Transverse colon (tissue), 4 donors: Measurements from ENCODE around the gene MYBL2. TPM values are rescaled to one million over a fixed set of nuclear protein-coding genes. Genes with fewer than 3 reads are reported as not detected.

Source experiments
- DNase-seq: peaks from one replicate; pipeline ENCODE4 v3.0.0-alpha.2; 2019
- H3K27ac ChIP-seq, 4 donors: fragments of 200-600 bp; sonication (generic); 2 replicates each; pipeline ENCODE4 v1.5.1; 2016 to 2018; ENCODE audit warnings: inconsistent platforms in 4 of 4
- H3K27me3 ChIP-seq: fragments of 200-600 bp; sonication (generic); 2 replicates; pipeline ENCODE4 v1.5.1; 2017; ENCODE audit warnings: inconsistent platforms
- H3K36me3 ChIP-seq, 4 donors: fragments of 200-600 bp; sonication (generic); 2 replicates each; pipeline ENCODE4 v1.5.1; 2017 to 2019; ENCODE audit warnings: inconsistent platforms in 4 of 4
- H3K4me1 ChIP-seq, 4 donors: fragments of 200-600 bp; sonication (generic); 2 replicates each; pipeline ENCODE4 v1.5.1; 2017 to 2020; ENCODE audit warnings: inconsistent platforms in 4 of 4
- H3K4me3 ChIP-seq, 4 donors: fragments of 200-600 bp; sonication (generic); 1 replicate in 1 of 4; 2 replicates in 3 of 4; pipeline versions ENCODE4 v1.5.1 to v1.6.1; 2017 to 2019; ENCODE audit warnings: inconsistent platforms in 4 of 4
- H3K9me3 ChIP-seq, 2 donors: fragments of 200-600 bp; sonication (generic); 2 replicates each; pipeline ENCODE4 v1.5.1; 2017 to 2019; ENCODE audit warnings: inconsistent platforms in 2 of 2
- CTCF ChIP-seq, 5 experiments: fragments of 200-600 bp in 3 of 5; fragments of 450-650 bp in 2 of 5; sonication (generic) in 3 of 5; IDR thresholded peaks; 1 replicate in 2 of 5; 2 replicates in 3 of 5; pipeline ENCODE4 v1.5.1; 2016 to 2017; ENCODE audit warnings: antibody characterized with exemption in 5 of 5, inconsistent platforms in 3 of 5, mild to moderate bottlenecking in 2 of 5, moderate library complexity in 1 of 5
- EP300 ChIP-seq: sonication (generic); formaldehyde crosslinking; IDR thresholded peaks from one replicate; pipeline ENCODE4 v1.6.1; 2017; ENCODE audit warnings: antibody characterized with exemption, low read depth
- POLR2A ChIP-seq: fragments of 450-650 bp; IDR thresholded peaks from one replicate; pipeline ENCODE4 v1.6.1; 2016; ENCODE audit warnings: antibody characterized with exemption, mild to moderate bottlenecking, moderate library complexity
- POLR2AphosphoS5 ChIP-seq, 3 donors: sonication (generic); formaldehyde crosslinking; IDR thresholded peaks; one replicate each; pipeline ENCODE4 v1.6.1; 2016; ENCODE audit warnings: antibody characterized with exemption in 3 of 3
- WGBS, 2 donors: methylation state at CpG; one replicate each; pipeline ENCODE4 v1.1.5; 2018; ENCODE audit warnings: low coverage in 1 of 2; 5-methylcytosine and 5-hydroxymethylcytosine counted together
- in situ Hi-C, 4 donors: fragments of 200-750 bp; cut with MboI; loops; one replicate each; pipeline versions ENCODE4 v1.15.0 to v1.15.1; 2017; ENCODE audit warnings: low sequenced_read_pairs in 3 of 4, low pct_ligation_motif_present in 1 of 4, low pct_unique_long_range_greater_than_20kb in 1 of 4
- intact Hi-C: fragments of 100-400 bp; cut with DNase I; formaldehyde crosslinking; loops from one replicate; pipeline ENCODE4 v1.15.1; 2023; ENCODE audit warnings: low total_unique reads
- total RNA-seq, 4 donors: library from RNA; depleted of rRNA; stranded (reverse); fragments of >200 nt; gene quantifications; one replicate each; pipeline ENCODE4 v1.1.0, GENCODE V29; 2016

MYBL2 gene
- total RNA-seq, 4 donors from 2014 or later: 1.1 to 134 (median 2.2) TPM

- Histone ChIP-seq H3K9me3 (no peaks in the 10 kb centered on the region), H3K4me3 (no peak overlapping the region), H3K27me3 (no peaks in the 10 kb centered on the region), H3K4me1 (peaks cover 0 to 4% (median 1%) of the 10 kb centered on the region in 4 donors), H3K27ac (no peak overlapping the region), H3K36me3 (no peaks in the 10 kb centered on the region)
- in situ Hi-C loops: no loop called here
- WGBS, 2 donors: 80% methylated on average over 1 of the region's 1 CpG; no CpG with 5 or more reads in 1 of the 2 donors
- intact Hi-C loops: no loop called here
- TF ChIP-seq EP300 (no peak), POLR2AphosphoS5 (IDR thresholded peaks at IDR 0.05) (no peak), POLR2A (no peak), CTCF (IDR thresholded peaks at IDR 0.05) (no peak)
- no peak for DNase-seq
Observed at GRCh38 chr20:43720007-43720406, 53.1 kb downstream of the MYBL2 start.

- Histone ChIP-seq H3K36me3 (no peaks in the 10 kb centered on the region), H3K4me3 (no peak overlapping the region), H3K9me3 (no peaks in the 10 kb centered on the region), H3K4me1 (peaks cover 0 to 12% (median 6%) of the 10 kb centered on the region in 4 donors), H3K27me3 (no peaks in the 10 kb centered on the region), H3K27ac (no peak overlapping the region)
- WGBS, 2 donors: 0 to 8% methylated on average over 1 to 2 of the region's 2 CpGs
- DNase-seq: no peak
- in situ Hi-C loops: no loop called here
- TF ChIP-seq POLR2AphosphoS5 (IDR thresholded peaks at IDR 0.05): no peak
- no peak for TF ChIP-seq EP300
- no peak for TF ChIP-seq CTCF (IDR thresholded peaks at IDR 0.05)
- TF ChIP-seq POLR2A: no peak
- intact Hi-C loops: no loop called here
Observed at GRCh38 chr20:43721097-43721428, 54.1 kb downstream of the MYBL2 start.

DNA sequence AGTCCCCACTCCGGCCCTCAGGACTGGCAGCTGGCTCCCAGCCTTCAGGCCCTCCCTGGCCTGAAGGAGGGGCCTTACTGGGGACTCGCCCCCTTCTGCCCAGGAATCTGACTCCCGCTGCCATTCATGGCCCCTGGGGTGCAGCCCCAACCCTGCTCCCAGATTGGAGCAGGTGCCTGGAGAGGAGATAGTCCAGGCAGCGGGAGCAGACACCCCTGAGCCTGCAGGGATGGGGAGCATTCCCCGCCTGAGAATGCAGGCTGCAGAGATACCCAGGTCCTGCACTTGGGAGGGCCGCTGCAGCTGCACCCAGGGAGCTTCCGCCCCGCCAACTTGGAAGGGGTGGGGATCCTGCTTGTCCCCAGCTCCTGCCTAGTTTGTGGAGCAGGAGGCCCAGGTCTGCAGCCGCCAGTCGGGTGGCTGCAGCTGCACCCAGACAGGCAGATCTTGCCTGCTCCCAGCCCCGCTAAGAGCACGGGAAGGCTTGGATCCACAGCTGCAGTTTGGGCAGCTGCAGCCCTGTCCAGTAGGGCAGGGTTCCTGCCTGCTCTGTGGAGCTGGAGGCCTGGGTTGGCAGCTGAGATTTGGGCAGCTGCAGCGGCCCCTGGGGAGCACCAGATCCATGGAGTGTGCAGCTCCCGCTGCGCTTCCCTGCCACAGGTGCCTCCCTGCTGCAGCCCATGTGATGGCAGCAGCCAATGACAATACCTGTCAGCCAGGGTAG lies 54.7 kb downstream of the MYBL2 start:
- intact Hi-C loops: no loop called here
- H3K27me3 ChIP-seq: no peaks in the 10 kb centered on the region
- in situ Hi-C loops: no loop called here
- H3K27ac ChIP-seq: no peak overlapping the region
- WGBS, 2 donors: 37 to 53% methylated on average over 2 to 11 of the region's 15 CpGs
- H3K9me3 ChIP-seq: no peaks in the 10 kb centered on the region
- H3K4me3 ChIP-seq: no peak overlapping the region
- no peaks in the 10 kb centered on the region for H3K36me3 ChIP-seq
- no peak for DNase-seq
- TF ChIP-seq POLR2AphosphoS5 (IDR thresholded peaks at IDR 0.05) (no peak), EP300 (no peak), CTCF (IDR thresholded peaks at IDR 0.05) (no peak), POLR2A (no peak)
- peaks cover 0 to 12% (median 6%) of the 10 kb centered on the region in 4 donors for H3K4me1 ChIP-seq

DNA sequence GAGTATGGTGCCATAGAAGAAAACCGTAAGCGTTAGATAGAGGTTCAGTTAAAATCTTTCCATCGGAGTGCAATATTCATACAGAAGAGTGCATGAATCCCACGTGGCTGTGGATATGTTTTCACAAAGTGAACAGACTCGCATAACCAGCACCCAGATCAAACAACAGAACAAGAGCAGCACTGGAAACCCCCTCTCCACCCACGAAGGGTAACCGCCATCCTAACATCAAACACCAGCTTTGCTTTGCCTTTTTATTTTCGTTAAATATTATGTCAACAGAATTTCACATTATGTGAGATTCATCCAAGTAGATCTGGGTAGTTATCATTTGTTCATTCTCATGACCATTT lies 55.2 kb downstream of the MYBL2 start:
- intact Hi-C loops (no loop called here), in situ Hi-C loops (no loop called here)
- H3K36me3 ChIP-seq: no peaks in the 10 kb centered on the region
- H3K27ac ChIP-seq: no peak overlapping the region
- H3K27me3 ChIP-seq: no peaks in the 10 kb centered on the region
- no peak for DNase-seq
- 36 to 52% methylated on average over 8 of the region's 8 CpGs for WGBS, 2 donors
- no peak for TF ChIP-seq POLR2A
- no peak for TF ChIP-seq POLR2AphosphoS5 (IDR thresholded peaks at IDR 0.05)
- no peak for TF ChIP-seq CTCF (IDR thresholded peaks at IDR 0.05)
- no peak for TF ChIP-seq EP300
- H3K9me3 ChIP-seq: no peaks in the 10 kb centered on the region
- H3K4me3 ChIP-seq: no peak overlapping the region
- H3K4me1 ChIP-seq: peaks cover 0 to 12% (median 6%) of the 10 kb centered on the region in 4 donors
